Mammary epithelial cell (primary cell): Measurements from ENCODE around the gene GPS1.

Experiments used
- CTCF ChIP-seq, 2 donors: IDR thresholded peaks in 1 of 2; conservative IDR thresholded peaks in 1 of 2; 2 replicates each; pipeline ENCODE4 v1.5.1; 2011 to 2012; ENCODE audit warnings: inconsistent platforms in 2 of 2, low read length in 2 of 2, mild to moderate bottlenecking in 2 of 2, control low read depth in 1 of 2, low read depth in 1 of 2; ENCODE audit not compliant: insufficient read depth in 1 of 2; ENCODE audit errors: extremely low read depth in 1 of 2
- EZH2 ChIP-seq: IDR thresholded peaks from 2 replicates; pipeline ENCODE4 v1.6.1; 2012; ENCODE audit warnings: low read length, inconsistent platforms, borderline replicate concordance

DNA sequence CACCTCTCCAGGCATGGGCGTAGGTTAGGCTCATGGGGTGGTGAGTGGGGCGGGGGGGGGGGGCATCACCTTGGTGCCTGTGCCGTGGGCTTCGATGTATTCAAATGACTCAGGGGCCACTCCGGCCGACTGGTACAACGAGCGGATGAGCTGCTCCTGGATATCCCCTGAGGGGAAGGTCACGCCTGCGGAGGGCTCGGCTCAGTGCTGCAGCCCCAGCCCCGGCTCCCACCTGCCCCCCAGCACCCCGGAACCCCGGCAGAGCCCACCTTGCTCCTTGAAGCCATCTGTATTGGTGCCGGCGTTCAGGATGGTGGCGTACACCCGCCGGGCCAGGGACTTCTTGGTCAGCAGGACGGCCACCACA, 40.9 kb downstream of the GPS1 start:
- no peak for TF ChIP-seq CTCF (conservative IDR thresholded peaks at IDR 0.05 in 1 of 2, IDR thresholded peaks at IDR 0.05 in 1 of 2; ENCODE audit: extremely low read depth in 1 of 2, insufficient read depth in 1 of 2, low read depth in 1 of 2, low read length in 2 of 2)
- no peak for TF ChIP-seq EZH2
